Measurements from ENCODE around the gene MS4A10. TPM values are rescaled to one million over a fixed set of nuclear protein-coding genes. Genes with fewer than 3 reads are reported as not detected.
A peak's percentile ranks its signal among the peaks of the same experiment; 100 is the strongest.

Gene MS4A10
- total and polyA plus RNA-seq, 2 donors (not counting 1 experiment from before 2014, with no cell fraction given): not detected

GRCh38 chr11:60774726-60775125 is 10.4 kb upstream of the MS4A10 start:
- ChIA-PET POLR2A (no interaction called here), CTCF (interaction anchor here (0.7 to 9.5 kb wide), 17 partner anchors 10 to 510 kb away, joined by 3 to 102 read pairs (median 4); partner anchors contain the start of gene MS4A15)
- Histone ChIP-seq H3K27ac (ENCODE audit: low read length in 2 of 2) (no peak overlapping the region), H3K4me2 (replicated peaks; ENCODE audit: low read depth, low read length, poor library complexity, severe bottlenecking) (no peak overlapping the region), H3K36me3 (replicated peaks in 1 of 2; ENCODE audit: control extremely low read depth in 1 of 2, control insufficient read depth in 1 of 2, extremely low read depth in 1 of 2, insufficient read depth in 2 of 2, low read length in 1 of 2) (no peaks in the 10 kb centered on the region), H3K9ac (ENCODE audit: low read length) (no peak overlapping the region), H3K4me1 (ENCODE audit: control insufficient read depth in 2 of 2, insufficient read depth in 2 of 2, low read length in 2 of 2) (peaks cover 3 to 11% of the 10 kb centered on the region in 2 donors), H3K79me2 (ENCODE audit: control insufficient read depth, insufficient read depth, low read length) (no peaks in the 10 kb centered on the region), H4K20me1 (ENCODE audit: control insufficient read depth, insufficient read depth, low read length, poor library complexity, severe bottlenecking) (no peaks in the 10 kb centered on the region), H3K4me3 (ENCODE audit: control extremely low read depth in 1 of 5, extremely low read depth in 1 of 5, insufficient read depth in 1 of 5, low read depth in 2 of 5, low read length in 4 of 5) (no peak overlapping the region), H3K27me3 (replicated peaks in 1 of 4; ENCODE audit: control extremely low read depth in 1 of 4, control insufficient read depth in 3 of 4, insufficient read depth in 4 of 4, low read length in 3 of 4) (peaks cover 0 to 12% (median 1%) of the 10 kb centered on the region in 4 experiments), H2AFZ (ENCODE audit: insufficient read depth, low read depth, low read length, poor library complexity, severe bottlenecking) (no peak overlapping the region), H3K9me3 (ENCODE audit: control extremely low read depth in 1 of 3, control insufficient read depth in 2 of 3, insufficient read depth in 1 of 3, low read length in 2 of 3) (peaks cover 0 to 2% (median 0%) of the 10 kb centered on the region in 3 donors)
- Mint-ChIP-seq H3K9me3 (ENCODE audit: insufficient read depth) (no peaks in the 10 kb centered on the region), H3K4me3 (no peak overlapping the region), H3K27me3 (peaks cover 16% of the 10 kb centered on the region), H3K27ac (no peak overlapping the region), H3K4me1 (peaks cover 15% of the 10 kb centered on the region)
- intact Hi-C loops (cut with micrococcal nuclease): loop anchor here (1.0 kb wide), 3 partner anchors 125 to 509 kb away; no protein-coding TSS in a partner anchor
- WGBS (ENCODE audit: insufficient coverage): 90% methylated on average over 13 of the region's 13 CpGs
- TF ChIP-seq, protein P1, sequence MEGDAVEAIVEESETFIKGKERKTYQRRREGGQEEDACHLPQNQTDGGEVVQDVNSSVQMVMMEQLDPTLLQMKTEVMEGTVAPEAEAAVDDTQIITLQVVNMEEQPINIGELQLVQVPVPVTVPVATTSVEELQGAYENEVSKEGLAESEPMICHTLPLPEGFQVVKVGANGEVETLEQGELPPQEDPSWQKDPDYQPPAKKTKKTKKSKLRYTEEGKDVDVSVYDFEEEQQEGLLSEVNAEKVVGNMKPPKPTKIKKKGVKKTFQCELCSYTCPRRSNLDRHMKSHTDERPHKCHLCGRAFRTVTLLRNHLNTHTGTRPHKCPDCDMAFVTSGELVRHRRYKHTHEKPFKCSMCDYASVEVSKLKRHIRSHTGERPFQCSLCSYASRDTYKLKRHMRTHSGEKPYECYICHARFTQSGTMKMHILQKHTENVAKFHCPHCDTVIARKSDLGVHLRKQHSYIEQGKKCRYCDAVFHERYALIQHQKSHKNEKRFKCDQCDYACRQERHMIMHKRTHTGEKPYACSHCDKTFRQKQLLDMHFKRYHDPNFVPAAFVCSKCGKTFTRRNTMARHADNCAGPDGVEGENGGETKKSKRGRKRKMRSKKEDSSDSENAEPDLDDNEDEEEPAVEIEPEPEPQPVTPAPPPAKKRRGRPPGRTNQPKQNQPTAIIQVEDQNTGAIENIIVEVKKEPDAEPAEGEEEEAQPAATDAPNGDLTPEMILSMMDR (IDR thresholded peaks at IDR 0.05): no peak
- no peak for TF ChIP-seq EZH2 (IDR thresholded peaks at IDR 0.05; ENCODE audit: borderline replicate concordance, insufficient read depth, low read depth, low read length, poor library complexity, severe bottlenecking)
- DNase-seq: no peak
- no peak for ATAC-seq (ENCODE audit: low read depth)

GRCh38 chr11:60775420-60775961 is 9.6 kb upstream of the MS4A10 start:
- peaks cover 15% of the 10 kb centered on the region for H3K4me1 Mint-ChIP-seq
- H2AFZ ChIP-seq (ENCODE audit: insufficient read depth, low read depth, low read length, poor library complexity, severe bottlenecking): peak overlapping the region; percentile 57
- no peak overlapping the region for H3K27ac ChIP-seq (ENCODE audit: low read length in 2 of 2)

More at GRCh38 chr11:60775420-60775961, 9.6 kb upstream of the MS4A10 start:
- intact Hi-C loops (cut with micrococcal nuclease): loop anchor here (1.0 kb wide), 3 partner anchors 124 to 510 kb away; no protein-coding TSS in a partner anchor
- WGBS (ENCODE audit: insufficient coverage): 7% methylated on average over 15 of the region's 15 CpGs
- DNase-seq (peak; percentile 89), ATAC-seq (ENCODE audit: low read depth) (peak; percentile 96)
- TF ChIP-seq, protein P1 (IDR thresholded peaks at IDR 0.05): peak; percentile 88
- TF ChIP-seq EZH2 (IDR thresholded peaks at IDR 0.05; ENCODE audit: borderline replicate concordance, insufficient read depth, low read depth, low read length, poor library complexity, severe bottlenecking): no peak
- H3K27me3 Mint-ChIP-seq: peaks cover 12% of the 10 kb centered on the region
- no peak overlapping the region for H3K4me3 Mint-ChIP-seq
- H3K9me3 ChIP-seq (ENCODE audit: control extremely low read depth in 1 of 3, control insufficient read depth in 2 of 3, insufficient read depth in 1 of 3, low read length in 2 of 3): peaks cover 0 to 2% (median 0%) of the 10 kb centered on the region in 3 donors
- ChIA-PET POLR2A (interaction anchor here (0.6 kb wide), 1 partner anchor 205 kb away, joined by 3 read pairs; no protein-coding TSS in a partner anchor), CTCF (interaction anchor here (0.6 to 9.5 kb wide), 22 partner anchors 11 to 1087 kb away, joined by 3 to 102 read pairs (median 4); partner anchors contain the start of gene MS4A15)
- no peaks in the 10 kb centered on the region for H3K36me3 ChIP-seq (replicated peaks in 1 of 2; ENCODE audit: control extremely low read depth in 1 of 2, control insufficient read depth in 1 of 2, extremely low read depth in 1 of 2, insufficient read depth in 2 of 2, low read length in 1 of 2)
- H3K79me2 ChIP-seq (ENCODE audit: control insufficient read depth, insufficient read depth, low read length): no peaks in the 10 kb centered on the region
- H4K20me1 ChIP-seq (ENCODE audit: control insufficient read depth, insufficient read depth, low read length, poor library complexity, severe bottlenecking): no peaks in the 10 kb centered on the region
- no peak overlapping the region for H3K4me3 ChIP-seq (ENCODE audit: control extremely low read depth in 1 of 5, extremely low read depth in 1 of 5, insufficient read depth in 1 of 5, low read depth in 2 of 5, low read length in 4 of 5)
- H3K4me1 ChIP-seq (ENCODE audit: control insufficient read depth in 2 of 2, insufficient read depth in 2 of 2, low read length in 2 of 2): peaks cover 3 to 11% of the 10 kb centered on the region in 2 donors
- H3K27me3 ChIP-seq (replicated peaks in 1 of 4; ENCODE audit: control extremely low read depth in 1 of 4, control insufficient read depth in 3 of 4, insufficient read depth in 4 of 4, low read length in 3 of 4): peaks cover 0 to 9% (median 1%) of the 10 kb centered on the region in 4 experiments
- H3K4me2 ChIP-seq (replicated peaks; ENCODE audit: low read depth, low read length, poor library complexity, severe bottlenecking): peak overlapping the region; percentile 34
- H3K27ac Mint-ChIP-seq: peak overlapping the region; percentile 1
- no peak overlapping the region for H3K9ac ChIP-seq (ENCODE audit: low read length)
- no peaks in the 10 kb centered on the region for H3K9me3 Mint-ChIP-seq (ENCODE audit: insufficient read depth)

Data from B cell (primary cell).